ENCODE results near the gene COL9A3. TPM values are rescaled to one million over a fixed set of nuclear protein-coding genes. Genes with fewer than 3 reads are reported as not detected.

The COL9A3 gene
- polyA plus RNA-seq, 1 experiment, result 0.98 TPM

- Histone ChIP-seq H3K4me3 (ENCODE audit: low read depth, low read length) (no peak overlapping the region), H3K27me3 (ENCODE audit: control insufficient read depth, insufficient read depth, low read length) (no peaks in the 10 kb centered on the region), H3K9me3 (ENCODE audit: control insufficient read depth, insufficient read depth, low read length) (peaks cover 3% of the 10 kb centered on the region; the same call in 1 of the 2 replicates), H3K27ac (ENCODE audit: low read depth, low read length) (no peak overlapping the region)
- ChIA-PET POLR2A (no interaction called here), CTCF (interaction anchor here (1.2 kb wide), 1 partner anchor 34 kb away, joined by 7 read pairs; no protein-coding TSS in a partner anchor)
- no peak for DNase-seq (ENCODE audit: low read depth, low spot score)
- no peak for TF ChIP-seq CTCF (IDR thresholded peaks at IDR 0.05; ENCODE audit: low read depth, low read length)
These were observed 24.9 kb downstream of the COL9A3 start for GRCh38 chr20:62841705-62842212.

GRCh38 chr20:62843656-62844055 lies 26.8 kb downstream of the COL9A3 start:
- no peak for DNase-seq (ENCODE audit: low read depth, low spot score)

GRCh38 chr20:62844182-62844581 lies 27.3 kb downstream of the COL9A3 start:
- POLR2A ChIA-PET, result no interaction called here
- CTCF ChIA-PET, result no interaction called here
- Histone ChIP-seq H3K9me3 (ENCODE audit: control insufficient read depth, insufficient read depth, low read length) (no peaks in the 10 kb centered on the region), H3K4me3 (ENCODE audit: low read depth, low read length) (no peak overlapping the region), H3K27ac (ENCODE audit: low read depth, low read length) (no peak overlapping the region), H3K27me3 (ENCODE audit: control insufficient read depth, insufficient read depth, low read length) (no peaks in the 10 kb centered on the region)
- DNase-seq (ENCODE audit: low read depth, low spot score), result no peak
- TF ChIP-seq CTCF (IDR thresholded peaks at IDR 0.05; ENCODE audit: low read depth, low read length), result no peak

More at GRCh38 chr20:62843656-62844055, 26.8 kb downstream of the COL9A3 start:
- TF ChIP-seq CTCF (IDR thresholded peaks at IDR 0.05; ENCODE audit: low read depth, low read length), result no peak
- Histone ChIP-seq H3K27me3 (ENCODE audit: control insufficient read depth, insufficient read depth, low read length) (no peaks in the 10 kb centered on the region), H3K9me3 (ENCODE audit: control insufficient read depth, insufficient read depth, low read length) (no peaks in the 10 kb centered on the region), H3K27ac (ENCODE audit: low read depth, low read length) (no peak overlapping the region), H3K4me3 (ENCODE audit: low read depth, low read length) (no peak overlapping the region)
- POLR2A ChIA-PET, result no interaction called here
- CTCF ChIA-PET, result no interaction called here

GRCh38 chr20:62845416-62846160 lies 28.7 kb downstream of the COL9A3 start:
- ChIA-PET CTCF (interaction anchor here (0.5 to 0.6 kb wide), 2 partner anchors 56 to 346 kb away, joined by 3 to 4 read pairs; no protein-coding TSS in a partner anchor), POLR2A (interaction anchor here (0.8 kb wide), 1 partner anchor 92 kb away, joined by 3 read pairs; the partner anchor contains the start of gene GID8)

More at GRCh38 chr20:62845416-62846160, 28.7 kb downstream of the COL9A3 start:
- DNase-seq (ENCODE audit: low read depth, low spot score), result no peak
- Histone ChIP-seq H3K27me3 (ENCODE audit: control insufficient read depth, insufficient read depth, low read length) (no peaks in the 10 kb centered on the region), H3K4me3 (ENCODE audit: low read depth, low read length) (no peak overlapping the region), H3K27ac (ENCODE audit: low read depth, low read length) (no peak overlapping the region), H3K9me3 (ENCODE audit: control insufficient read depth, insufficient read depth, low read length) (no peaks in the 10 kb centered on the region; the same call in 1 of the 2 replicates)
- TF ChIP-seq CTCF (IDR thresholded peaks at IDR 0.05; ENCODE audit: low read depth, low read length), result no peak
